ENCODE measurements around the gene CCDC149.

Gene CCDC149

DNA sequence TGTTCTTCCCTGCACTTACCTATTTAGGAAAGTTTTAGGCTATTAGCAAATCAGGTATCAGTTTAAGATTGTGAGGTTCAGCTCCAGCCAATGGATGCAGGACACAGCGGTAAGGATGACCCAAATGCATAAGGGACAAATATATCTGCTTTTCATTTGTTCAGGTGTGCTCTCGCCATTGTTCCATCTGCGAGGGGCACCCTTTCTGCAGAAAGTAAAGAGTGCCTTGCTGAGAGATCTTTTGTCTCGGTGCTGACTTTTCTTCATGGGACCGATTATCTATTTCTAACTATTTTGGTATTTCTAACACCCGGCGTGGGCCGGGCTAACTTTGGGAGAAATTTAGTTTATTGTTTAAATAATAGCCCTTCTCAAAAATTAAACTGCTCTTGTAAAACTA lies 49.0 kb downstream of the CCDC149 start:
- Histone ChIP-seq H3K4me1 (ENCODE audit: control insufficient read depth, insufficient read depth, low read length) (peaks cover 4% of the 10 kb centered on the region), H3K27me3 (ENCODE audit: control insufficient read depth in 1 of 2, insufficient read depth in 2 of 2, low read length in 2 of 2) (no peaks in the 10 kb centered on the region), H3K36me3 (ENCODE audit: control insufficient read depth in 2 of 2, insufficient read depth in 2 of 2, low read length in 2 of 2) (peaks cover 0 to 3% of the 10 kb centered on the region in 2 donors), H3K27ac (ENCODE audit: low read length) (no peak overlapping the region), H3K9ac (ENCODE audit: low read length in 2 of 2) (no peak overlapping the region), H3K4me3 (ENCODE audit: low read length in 2 of 2) (no peak overlapping the region), H3K9me3 (ENCODE audit: control insufficient read depth in 2 of 2, low read length in 2 of 2) (peaks cover 0 to 8% of the 10 kb centered on the region in 2 donors)

DNA sequence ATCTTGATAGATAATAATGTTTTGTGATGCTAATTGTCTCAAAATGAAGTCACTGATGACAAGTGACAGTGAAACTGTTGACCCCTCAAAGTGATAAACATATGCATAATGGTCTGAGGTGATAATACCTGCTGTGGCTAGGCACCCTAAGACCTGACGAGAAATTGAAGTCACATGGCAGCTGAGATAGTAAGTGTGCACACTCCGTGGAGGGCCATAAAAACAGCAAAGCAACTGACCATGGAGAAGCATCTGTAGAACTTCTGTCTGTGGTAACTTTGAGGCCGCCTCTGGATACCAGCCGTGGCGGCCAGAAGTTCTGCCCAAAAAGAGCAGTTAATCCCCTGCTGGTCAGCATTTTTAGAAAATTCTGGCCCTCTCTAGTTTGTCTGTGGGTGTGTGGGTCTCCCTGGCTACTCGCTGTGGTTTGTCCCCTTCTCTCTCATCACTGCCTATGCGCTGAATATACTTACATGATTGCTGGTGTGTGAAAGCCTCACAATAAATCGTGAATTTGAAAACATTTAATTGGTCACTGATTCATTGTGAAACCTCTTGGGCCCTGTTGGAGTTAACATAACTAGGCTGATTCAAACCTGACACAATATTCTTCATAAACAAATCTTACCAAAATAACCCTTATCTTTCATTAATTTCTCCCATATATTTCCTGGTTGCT lies 50.6 kb downstream of the CCDC149 start:
- Histone ChIP-seq H3K36me3 (ENCODE audit: control insufficient read depth in 2 of 2, insufficient read depth in 2 of 2, low read length in 2 of 2) (no peaks in the 10 kb centered on the region), H3K4me1 (ENCODE audit: control insufficient read depth, insufficient read depth, low read length) (peaks cover 16% of the 10 kb centered on the region), H3K9me3 (ENCODE audit: control insufficient read depth in 2 of 2, low read length in 2 of 2) (peaks cover 0 to 8% of the 10 kb centered on the region in 2 donors), H3K27me3 (ENCODE audit: control insufficient read depth in 1 of 2, insufficient read depth in 2 of 2, low read length in 2 of 2) (no peaks in the 10 kb centered on the region), H3K27ac (ENCODE audit: low read length) (no peak overlapping the region), H3K9ac (ENCODE audit: low read length in 2 of 2) (no peak overlapping the region), H3K4me3 (ENCODE audit: low read length in 2 of 2) (no peak overlapping the region)

DNA sequence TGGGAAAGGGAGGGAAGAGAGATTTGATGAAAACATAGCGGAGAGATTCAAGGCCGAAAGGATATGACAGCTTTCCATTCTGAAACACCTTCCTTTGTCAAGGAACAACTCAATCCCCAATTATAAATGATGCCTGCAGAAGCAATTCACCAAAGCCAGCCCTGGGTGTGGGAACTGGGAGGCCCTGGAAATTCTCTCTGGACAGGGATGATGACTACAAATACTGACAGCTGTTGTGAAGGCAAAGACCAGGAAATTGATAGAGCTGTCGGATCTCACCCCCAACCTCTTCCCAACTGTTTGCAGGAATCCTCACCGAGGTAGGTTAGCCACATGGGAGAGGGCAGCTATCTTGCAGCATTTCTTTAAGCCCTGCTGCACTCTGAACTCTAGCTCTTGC lies 54.3 kb downstream of the CCDC149 start:
- H3K9me3 ChIP-seq (ENCODE audit: control insufficient read depth in 2 of 2, low read length in 2 of 2), result no peaks in the 10 kb centered on the region
- peak overlapping the region; percentile 49 for H3K27ac ChIP-seq (ENCODE audit: low read length)
- no peak overlapping the region for H3K4me3 ChIP-seq (ENCODE audit: low read length in 2 of 2)
- H3K36me3 ChIP-seq (ENCODE audit: control insufficient read depth in 2 of 2, insufficient read depth in 2 of 2, low read length in 2 of 2), result no peaks in the 10 kb centered on the region
- H3K9ac ChIP-seq (ENCODE audit: low read length in 2 of 2), result no peak overlapping the region
- no peaks in the 10 kb centered on the region for H3K27me3 ChIP-seq (ENCODE audit: control insufficient read depth in 1 of 2, insufficient read depth in 2 of 2, low read length in 2 of 2)
- peaks cover 16% of the 10 kb centered on the region for H3K4me1 ChIP-seq (ENCODE audit: control insufficient read depth, insufficient read depth, low read length)

DNA sequence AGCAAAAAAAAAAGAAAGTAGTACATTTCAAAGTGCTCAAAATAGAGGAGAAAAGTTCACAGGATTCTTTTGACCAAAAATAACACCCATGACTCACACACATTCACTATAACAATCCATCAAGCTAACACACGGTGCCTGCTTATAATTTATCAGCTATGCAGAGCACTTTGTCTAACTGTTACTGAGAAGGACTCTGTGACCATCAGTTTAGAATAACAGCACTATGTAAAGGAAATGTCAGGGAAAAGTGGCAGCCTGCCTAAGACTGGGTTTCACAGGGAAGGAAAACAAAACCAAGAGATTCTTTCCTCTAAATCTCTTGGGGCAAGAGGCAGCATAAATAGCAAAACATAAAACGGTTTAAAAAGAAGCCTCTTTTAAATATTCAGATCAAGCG lies 54.8 kb downstream of the CCDC149 start:
- no peak overlapping the region for H3K9ac ChIP-seq (ENCODE audit: low read length in 2 of 2)
- H3K27ac ChIP-seq (ENCODE audit: low read length), result peak overlapping the region; percentile 49
- H3K36me3 ChIP-seq (ENCODE audit: control insufficient read depth in 2 of 2, insufficient read depth in 2 of 2, low read length in 2 of 2), result no peaks in the 10 kb centered on the region
- no peaks in the 10 kb centered on the region for H3K27me3 ChIP-seq (ENCODE audit: control insufficient read depth in 1 of 2, insufficient read depth in 2 of 2, low read length in 2 of 2)
- no peak overlapping the region for H3K4me3 ChIP-seq (ENCODE audit: low read length in 2 of 2)
- H3K9me3 ChIP-seq (ENCODE audit: control insufficient read depth in 2 of 2, low read length in 2 of 2), result no peaks in the 10 kb centered on the region
- H3K4me1 ChIP-seq (ENCODE audit: control insufficient read depth, insufficient read depth, low read length), result peaks cover 16% of the 10 kb centered on the region

DNA sequence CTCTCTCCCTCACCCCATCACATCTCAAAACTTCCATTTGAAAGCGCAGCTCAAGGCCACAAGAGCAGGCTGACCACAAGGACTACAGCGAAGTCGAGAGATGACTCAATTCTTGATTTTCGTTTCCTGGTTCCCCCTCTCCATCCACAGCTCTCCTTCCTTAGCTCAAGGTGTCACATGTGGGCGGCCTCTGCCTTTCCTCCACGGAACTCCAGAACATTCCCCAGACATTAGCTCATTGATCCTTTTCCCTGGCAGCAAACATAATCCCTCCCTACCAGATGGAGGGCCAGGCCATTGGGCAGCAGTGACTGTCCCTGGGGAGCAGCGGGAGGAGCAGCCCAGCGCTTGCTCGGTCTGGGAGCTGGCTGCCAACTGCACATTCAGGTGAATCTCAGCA lies 56.3 kb downstream of the CCDC149 start:
- Histone ChIP-seq H3K27ac (ENCODE audit: low read length) (no peak overlapping the region), H3K36me3 (ENCODE audit: control insufficient read depth in 2 of 2, insufficient read depth in 2 of 2, low read length in 2 of 2) (no peaks in the 10 kb centered on the region), H3K4me1 (ENCODE audit: control insufficient read depth, insufficient read depth, low read length) (peaks cover 16% of the 10 kb centered on the region), H3K4me3 (ENCODE audit: low read length in 2 of 2) (no peak overlapping the region), H3K9ac (ENCODE audit: low read length in 2 of 2) (no peak overlapping the region), H3K27me3 (ENCODE audit: control insufficient read depth in 1 of 2, insufficient read depth in 2 of 2, low read length in 2 of 2) (no peaks in the 10 kb centered on the region), H3K9me3 (ENCODE audit: control insufficient read depth in 2 of 2, low read length in 2 of 2) (no peaks in the 10 kb centered on the region)

DNA sequence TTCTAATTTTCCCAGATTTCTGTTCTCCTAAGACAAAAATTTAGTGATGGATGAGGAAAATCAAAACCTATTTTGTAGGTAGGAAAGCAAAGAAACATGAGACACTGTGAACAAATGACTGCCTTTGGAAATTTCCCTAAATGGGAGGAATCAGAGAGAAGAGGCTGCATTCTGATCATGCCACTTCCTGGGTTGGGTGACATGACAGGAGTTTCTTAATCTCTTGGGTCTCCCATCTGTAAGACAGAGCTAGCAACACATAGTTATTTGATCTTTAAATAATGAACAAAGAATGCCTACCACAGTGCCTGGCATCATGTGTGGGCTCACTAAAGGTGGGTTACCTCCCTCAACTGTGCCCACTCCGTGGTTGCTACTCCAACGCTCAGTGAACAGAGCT lies 57.1 kb downstream of the CCDC149 start:
- H3K4me1 ChIP-seq (ENCODE audit: control insufficient read depth, insufficient read depth, low read length), result peaks cover 24% of the 10 kb centered on the region
- no peak overlapping the region for H3K27ac ChIP-seq (ENCODE audit: low read length)
- no peaks in the 10 kb centered on the region for H3K9me3 ChIP-seq (ENCODE audit: control insufficient read depth in 2 of 2, low read length in 2 of 2)
- no peak overlapping the region for H3K4me3 ChIP-seq (ENCODE audit: low read length in 2 of 2)
- no peak overlapping the region for H3K9ac ChIP-seq (ENCODE audit: low read length in 2 of 2)
- H3K36me3 ChIP-seq (ENCODE audit: control insufficient read depth in 2 of 2, insufficient read depth in 2 of 2, low read length in 2 of 2), result no peaks in the 10 kb centered on the region
- no peaks in the 10 kb centered on the region for H3K27me3 ChIP-seq (ENCODE audit: control insufficient read depth in 1 of 2, insufficient read depth in 2 of 2, low read length in 2 of 2)

DNA sequence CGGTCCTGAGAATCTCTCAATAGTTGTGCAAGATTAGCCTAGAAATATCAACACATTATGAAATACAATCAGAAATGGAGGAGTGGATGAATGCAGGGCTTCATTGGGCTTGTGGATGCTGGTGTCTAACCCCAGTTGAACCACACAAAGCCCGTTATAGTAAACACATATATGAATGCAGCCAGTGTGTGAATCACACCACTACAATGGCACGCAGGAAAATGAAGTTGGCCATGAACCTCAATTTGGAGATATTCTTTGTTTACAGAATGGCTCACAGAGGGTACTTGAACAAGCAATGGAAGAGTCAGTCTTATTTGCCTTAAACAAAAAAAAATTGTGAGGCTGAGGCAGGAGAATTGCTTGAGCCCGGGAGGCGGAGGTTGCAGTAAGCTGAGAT lies 59.7 kb downstream of the CCDC149 start:
- Histone ChIP-seq H3K27me3 (ENCODE audit: control insufficient read depth in 1 of 2, insufficient read depth in 2 of 2, low read length in 2 of 2) (no peaks in the 10 kb centered on the region), H3K9me3 (ENCODE audit: control insufficient read depth in 2 of 2, low read length in 2 of 2) (no peaks in the 10 kb centered on the region), H3K4me3 (ENCODE audit: low read length in 2 of 2) (no peak overlapping the region), H3K27ac (ENCODE audit: low read length) (no peak overlapping the region), H3K36me3 (ENCODE audit: control insufficient read depth in 2 of 2, insufficient read depth in 2 of 2, low read length in 2 of 2) (no peaks in the 10 kb centered on the region), H3K4me1 (ENCODE audit: control insufficient read depth, insufficient read depth, low read length) (peaks cover 29% of the 10 kb centered on the region), H3K9ac (ENCODE audit: low read length in 2 of 2) (no peak overlapping the region)

DNA sequence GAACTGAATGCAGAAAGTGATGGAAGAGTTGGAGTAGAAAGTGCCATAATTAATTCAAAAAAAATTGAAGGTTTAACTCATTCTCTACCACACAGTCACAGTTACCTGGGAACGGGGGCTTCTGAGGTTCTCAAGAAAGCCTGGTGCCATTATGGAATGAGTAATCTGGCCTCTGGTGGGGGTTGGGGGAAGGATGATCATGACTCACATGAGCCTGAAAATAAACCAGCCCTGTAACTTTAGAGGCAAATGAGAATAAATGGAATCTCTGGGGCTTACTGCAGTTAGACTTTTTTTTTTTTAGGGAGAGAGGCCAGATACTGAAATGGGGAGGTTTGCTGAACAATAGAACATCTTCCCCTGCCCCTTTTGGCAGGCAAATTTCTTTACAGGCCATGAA lies 62.2 kb downstream of the CCDC149 start:
- Histone ChIP-seq H3K27ac (ENCODE audit: low read length) (no peak overlapping the region), H3K9ac (ENCODE audit: low read length in 2 of 2) (no peak overlapping the region), H3K4me1 (ENCODE audit: control insufficient read depth, insufficient read depth, low read length) (peaks cover 20% of the 10 kb centered on the region), H3K36me3 (ENCODE audit: control insufficient read depth in 2 of 2, insufficient read depth in 2 of 2, low read length in 2 of 2) (peaks cover 2 to 4% of the 10 kb centered on the region in 2 donors), H3K27me3 (ENCODE audit: control insufficient read depth in 1 of 2, insufficient read depth in 2 of 2, low read length in 2 of 2) (no peaks in the 10 kb centered on the region), H3K4me3 (ENCODE audit: low read length in 2 of 2) (no peak overlapping the region), H3K9me3 (ENCODE audit: control insufficient read depth in 2 of 2, low read length in 2 of 2) (no peaks in the 10 kb centered on the region)

DNA sequence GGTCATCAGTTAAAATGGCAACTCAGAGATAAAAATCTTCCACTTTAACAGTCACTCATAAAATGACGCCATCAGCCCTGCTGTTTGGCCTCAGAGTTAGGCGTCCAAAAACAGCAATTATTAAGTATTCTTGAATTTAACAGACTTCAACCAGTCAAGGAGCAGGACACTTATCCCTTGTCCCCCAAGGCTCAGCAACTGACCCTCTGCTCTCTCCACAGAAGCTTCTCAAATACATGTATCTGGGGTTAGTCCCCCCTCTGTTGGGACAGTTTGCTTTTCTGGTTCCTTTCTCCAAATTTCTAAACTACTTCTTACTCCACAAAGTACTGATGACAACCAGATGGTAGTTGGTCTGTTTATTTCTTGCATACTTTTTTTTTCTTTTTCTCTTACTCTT lies 63.1 kb downstream of the CCDC149 start:
- Histone ChIP-seq H3K27ac (ENCODE audit: low read length) (peak overlapping the region; percentile 31), H3K4me3 (ENCODE audit: low read length in 2 of 2) (peak overlapping the region in 1 of 2 donors; percentile 8), H3K9me3 (ENCODE audit: control insufficient read depth in 2 of 2, low read length in 2 of 2) (no peaks in the 10 kb centered on the region), H3K4me1 (ENCODE audit: control insufficient read depth, insufficient read depth, low read length) (peaks cover 20% of the 10 kb centered on the region), H3K27me3 (ENCODE audit: control insufficient read depth in 1 of 2, insufficient read depth in 2 of 2, low read length in 2 of 2) (no peaks in the 10 kb centered on the region), H3K36me3 (ENCODE audit: control insufficient read depth in 2 of 2, insufficient read depth in 2 of 2, low read length in 2 of 2) (peaks cover 2 to 4% of the 10 kb centered on the region in 2 donors), H3K9ac (ENCODE audit: low read length in 2 of 2) (no peak overlapping the region)

DNA sequence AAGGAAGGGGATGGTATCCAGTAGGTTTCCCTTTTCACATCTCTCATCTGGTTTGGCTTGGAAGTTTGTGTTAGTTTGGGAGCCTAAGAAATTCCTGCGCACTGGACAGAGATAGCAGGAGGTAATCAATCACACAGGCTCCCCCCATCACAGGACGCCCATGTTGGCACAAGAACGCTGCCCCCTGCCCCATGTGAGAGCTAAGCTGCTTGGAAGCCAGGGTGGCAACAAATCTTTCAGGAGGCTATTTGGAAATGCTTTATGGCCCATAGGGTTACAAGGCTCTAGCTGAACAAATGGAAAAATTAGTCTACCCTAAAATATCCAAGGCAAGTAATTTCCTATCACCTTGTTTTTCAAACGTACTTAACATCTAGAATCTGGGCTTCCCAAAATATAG lies 63.5 kb downstream of the CCDC149 start:
- Histone ChIP-seq H3K27ac (ENCODE audit: low read length) (peak overlapping the region; percentile 31), H3K4me3 (ENCODE audit: low read length in 2 of 2) (no peak overlapping the region), H3K4me1 (ENCODE audit: control insufficient read depth, insufficient read depth, low read length) (peaks cover 20% of the 10 kb centered on the region), H3K36me3 (ENCODE audit: control insufficient read depth in 2 of 2, insufficient read depth in 2 of 2, low read length in 2 of 2) (peaks cover 2 to 4% of the 10 kb centered on the region in 2 donors), H3K9me3 (ENCODE audit: control insufficient read depth in 2 of 2, low read length in 2 of 2) (no peaks in the 10 kb centered on the region), H3K9ac (ENCODE audit: low read length in 2 of 2) (no peak overlapping the region), H3K27me3 (ENCODE audit: control insufficient read depth in 1 of 2, insufficient read depth in 2 of 2, low read length in 2 of 2) (no peaks in the 10 kb centered on the region)

DNA sequence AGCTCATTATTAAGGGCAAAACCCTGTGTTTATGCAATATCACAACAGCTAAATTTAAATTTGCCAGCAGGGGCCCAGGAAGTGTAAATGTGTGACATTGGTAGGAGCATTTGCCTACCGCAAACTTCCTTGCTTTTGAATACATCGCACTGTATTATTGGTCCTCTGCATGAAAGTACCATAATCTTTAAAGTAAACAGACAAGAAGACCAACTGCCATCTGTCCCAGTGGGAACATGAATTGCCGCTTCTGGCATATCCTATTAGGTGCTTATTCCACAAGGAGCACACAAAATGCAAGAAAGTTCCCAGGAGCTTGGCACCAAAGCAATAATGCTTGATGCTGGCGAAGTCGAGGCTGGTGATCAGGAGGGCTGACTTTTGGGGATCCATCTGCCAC lies 66.1 kb downstream of the CCDC149 start:
- Histone ChIP-seq H3K36me3 (ENCODE audit: control insufficient read depth in 2 of 2, insufficient read depth in 2 of 2, low read length in 2 of 2) (peaks cover 2 to 4% of the 10 kb centered on the region in 2 donors), H3K4me1 (ENCODE audit: control insufficient read depth, insufficient read depth, low read length) (peaks cover 30% of the 10 kb centered on the region), H3K9me3 (ENCODE audit: control insufficient read depth in 2 of 2, low read length in 2 of 2) (no peaks in the 10 kb centered on the region), H3K27ac (ENCODE audit: low read length) (no peak overlapping the region), H3K4me3 (ENCODE audit: low read length in 2 of 2) (no peak overlapping the region), H3K27me3 (ENCODE audit: control insufficient read depth in 1 of 2, insufficient read depth in 2 of 2, low read length in 2 of 2) (no peaks in the 10 kb centered on the region), H3K9ac (ENCODE audit: low read length in 2 of 2) (no peak overlapping the region)
